Panc1 (cell line): ENCODE data around the gene FAM53B. TPM values are rescaled to one million over a fixed set of nuclear protein-coding genes. Genes with fewer than 3 reads are reported as not detected.

Experiments used
- ATAC-seq: fragments of 200-7000 bp; cut with Tn5 transposase; 2 replicates; pipeline ENCODE4 v1.9.1; 2020; ENCODE audit warnings: mild to moderate bottlenecking, moderate library complexity
- BruUV-seq: library from RNA; stranded (reverse); fragments of 400-500 nt; replicated peaks from 2 replicates; lab custom pipeline; 2021; lab: Mats Ljungman, UMichigan
- CTCF ChIA-PET: fragments of 300-600 bp; sonication (Branson Sonifier 250); formaldehyde crosslinking; loops from one replicate; lab custom pipeline; 2022; ENCODE audit warnings: antibody characterized with exemption; lab: Charles Lee
- POLR2A ChIA-PET: fragments of 300-600 bp; sonication (Branson Sonifier 250); formaldehyde crosslinking; loops from one replicate; lab custom pipeline; 2022; ENCODE audit warnings: antibody characterized with exemption; lab: Charles Lee
- DNase-seq: peaks from one replicate; pipeline ENCODE4 v3.0.0-alpha.2; 2010; ENCODE audit warnings: low read depth, low spot score
- H3K27ac ChIP-seq: 2 replicates; pipeline ENCODE4 v1.5.1; 2011; ENCODE audit warnings: mild to moderate bottlenecking, low read length, inconsistent platforms
- H3K27me3 ChIP-seq: fragments of 200-500 bp; sonication (Bioruptor generic); 2 replicates; pipeline ENCODE4 v1.6.0; 2014; ENCODE audit warnings: low read length, inconsistent platforms; ENCODE audit not compliant: control insufficient read depth, insufficient read depth
- H3K36me3 ChIP-seq: fragments of 200-500 bp; sonication (Bioruptor generic); 2 replicates; pipeline ENCODE4 v1.5.1; 2014; ENCODE audit warnings: inconsistent platforms, mild to moderate bottlenecking, low read length, moderate library complexity; ENCODE audit not compliant: control insufficient read depth, insufficient read depth
- H3K4me1 ChIP-seq: 2 replicates; pipeline ENCODE4 v1.5.1; 2011; ENCODE audit warnings: inconsistent platforms, mild to moderate bottlenecking, low read length, moderate library complexity; ENCODE audit not compliant: control insufficient read depth, insufficient read depth
- H3K4me3 ChIP-seq, 2 experiments: 2 replicates each; pipeline ENCODE4 v1.5.1; 2011 to 2012; ENCODE audit warnings: low read depth in 2 of 2, low read length in 2 of 2, mild to moderate bottlenecking in 2 of 2, inconsistent platforms in 1 of 2, moderate library complexity in 1 of 2
- H3K9me3 ChIP-seq: fragments of 200-500 bp; sonication (Bioruptor generic); 2 replicates; pipeline ENCODE4 v1.5.1; 2014; ENCODE audit warnings: low read depth, mild to moderate bottlenecking, inconsistent platforms, low read length, moderate library complexity; ENCODE audit not compliant: control insufficient read depth, insufficient read depth
- POLR2AphosphoS5 ChIP-seq: IDR thresholded peaks from 2 replicates; pipeline ENCODE4 v1.6.1; 2012; ENCODE audit warnings: mild to moderate bottlenecking, low read depth, low read length, moderate library complexity
- SIN3A ChIP-seq: IDR thresholded peaks from 2 replicates; pipeline ENCODE4 v1.6.1; 2012; ENCODE audit warnings: low read depth, mild to moderate bottlenecking, low read length, moderate library complexity, borderline replicate concordance; ENCODE audit not compliant: insufficient read depth
- TCF7L2 ChIP-seq: IDR thresholded peaks from 2 replicates; pipeline ENCODE4 v1.6.1; 2011; ENCODE audit warnings: mild to moderate bottlenecking, low read depth, low read length, inconsistent platforms
- in situ Hi-C: cut with HindIII; loops from 2 replicates; pipeline ENCODE4 v1.10.0; 2016; ENCODE audit warnings: low sequenced_read_pairs, low pct_unique_long_range_greater_than_20kb
- intact Hi-C: fragments of 100-400 bp; cut with micrococcal nuclease; formaldehyde crosslinking; loops from one replicate; pipeline ENCODE4 v1.10.0; 2022; ENCODE audit not compliant: unreplicated experiment
- total RNA-seq: library from RNA; stranded (reverse); gene quantifications from one replicate; pipeline ENCODE4 v1.2.1, GENCODE V29; 2021; ENCODE audit not compliant: unreplicated experiment
- TF ChIP-seq, protein P1 (sequence below): fragments of 450-650 bp; IDR thresholded peaks from 2 replicates; pipeline ENCODE4 v1.5.1; 2017; ENCODE audit warnings: mild to moderate bottlenecking
- TF ChIP-seq, protein P2 (sequence below), 2 experiments: IDR thresholded peaks; 2 replicates each; pipeline ENCODE4 v1.6.1; 2011 to 2012; ENCODE audit warnings: low read depth in 2 of 2, control low read depth in 1 of 2, low read length in 1 of 2, mild to moderate bottlenecking in 1 of 2, moderate library complexity in 1 of 2; ENCODE audit not compliant: insufficient read depth in 1 of 2

FAM53B gene
- total RNA-seq, 1 experiment from 2014 or later, result 42.5 TPM

DNA sequence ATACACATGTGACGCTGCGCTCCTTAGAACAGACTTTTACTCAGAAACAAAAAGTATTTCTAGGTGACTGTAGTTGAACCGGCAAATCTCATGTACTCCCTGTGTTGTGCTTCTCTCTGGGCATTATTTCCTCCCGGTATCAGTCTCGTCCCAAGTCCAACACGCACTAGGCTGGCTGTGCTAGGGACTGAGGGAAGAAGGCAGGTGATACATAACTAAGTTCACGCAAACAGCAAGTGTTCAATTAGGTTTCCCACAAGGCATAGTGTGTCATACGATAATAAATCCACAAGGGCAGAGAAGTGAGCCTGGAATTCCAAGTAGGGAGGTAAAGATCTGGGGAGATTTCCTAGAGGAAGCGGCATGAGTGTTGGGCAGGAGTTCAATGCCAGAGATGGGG is 20.4 kb downstream of the FAM53B start:
- ATAC-seq (no peak), DNase-seq (no peak)
- BruUV-seq, result no TSS peak
- peaks cover 30% of the 10 kb centered on the region for H3K4me1 ChIP-seq
- TF ChIP-seq, protein P1, sequence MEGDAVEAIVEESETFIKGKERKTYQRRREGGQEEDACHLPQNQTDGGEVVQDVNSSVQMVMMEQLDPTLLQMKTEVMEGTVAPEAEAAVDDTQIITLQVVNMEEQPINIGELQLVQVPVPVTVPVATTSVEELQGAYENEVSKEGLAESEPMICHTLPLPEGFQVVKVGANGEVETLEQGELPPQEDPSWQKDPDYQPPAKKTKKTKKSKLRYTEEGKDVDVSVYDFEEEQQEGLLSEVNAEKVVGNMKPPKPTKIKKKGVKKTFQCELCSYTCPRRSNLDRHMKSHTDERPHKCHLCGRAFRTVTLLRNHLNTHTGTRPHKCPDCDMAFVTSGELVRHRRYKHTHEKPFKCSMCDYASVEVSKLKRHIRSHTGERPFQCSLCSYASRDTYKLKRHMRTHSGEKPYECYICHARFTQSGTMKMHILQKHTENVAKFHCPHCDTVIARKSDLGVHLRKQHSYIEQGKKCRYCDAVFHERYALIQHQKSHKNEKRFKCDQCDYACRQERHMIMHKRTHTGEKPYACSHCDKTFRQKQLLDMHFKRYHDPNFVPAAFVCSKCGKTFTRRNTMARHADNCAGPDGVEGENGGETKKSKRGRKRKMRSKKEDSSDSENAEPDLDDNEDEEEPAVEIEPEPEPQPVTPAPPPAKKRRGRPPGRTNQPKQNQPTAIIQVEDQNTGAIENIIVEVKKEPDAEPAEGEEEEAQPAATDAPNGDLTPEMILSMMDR, result no peak
- TF ChIP-seq, protein P2, sequence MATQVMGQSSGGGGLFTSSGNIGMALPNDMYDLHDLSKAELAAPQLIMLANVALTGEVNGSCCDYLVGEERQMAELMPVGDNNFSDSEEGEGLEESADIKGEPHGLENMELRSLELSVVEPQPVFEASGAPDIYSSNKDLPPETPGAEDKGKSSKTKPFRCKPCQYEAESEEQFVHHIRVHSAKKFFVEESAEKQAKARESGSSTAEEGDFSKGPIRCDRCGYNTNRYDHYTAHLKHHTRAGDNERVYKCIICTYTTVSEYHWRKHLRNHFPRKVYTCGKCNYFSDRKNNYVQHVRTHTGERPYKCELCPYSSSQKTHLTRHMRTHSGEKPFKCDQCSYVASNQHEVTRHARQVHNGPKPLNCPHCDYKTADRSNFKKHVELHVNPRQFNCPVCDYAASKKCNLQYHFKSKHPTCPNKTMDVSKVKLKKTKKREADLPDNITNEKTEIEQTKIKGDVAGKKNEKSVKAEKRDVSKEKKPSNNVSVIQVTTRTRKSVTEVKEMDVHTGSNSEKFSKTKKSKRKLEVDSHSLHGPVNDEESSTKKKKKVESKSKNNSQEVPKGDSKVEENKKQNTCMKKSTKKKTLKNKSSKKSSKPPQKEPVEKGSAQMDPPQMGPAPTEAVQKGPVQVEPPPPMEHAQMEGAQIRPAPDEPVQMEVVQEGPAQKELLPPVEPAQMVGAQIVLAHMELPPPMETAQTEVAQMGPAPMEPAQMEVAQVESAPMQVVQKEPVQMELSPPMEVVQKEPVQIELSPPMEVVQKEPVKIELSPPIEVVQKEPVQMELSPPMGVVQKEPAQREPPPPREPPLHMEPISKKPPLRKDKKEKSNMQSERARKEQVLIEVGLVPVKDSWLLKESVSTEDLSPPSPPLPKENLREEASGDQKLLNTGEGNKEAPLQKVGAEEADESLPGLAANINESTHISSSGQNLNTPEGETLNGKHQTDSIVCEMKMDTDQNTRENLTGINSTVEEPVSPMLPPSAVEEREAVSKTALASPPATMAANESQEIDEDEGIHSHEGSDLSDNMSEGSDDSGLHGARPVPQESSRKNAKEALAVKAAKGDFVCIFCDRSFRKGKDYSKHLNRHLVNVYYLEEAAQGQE (IDR thresholded peaks at IDR 0.05; ENCODE audit: insufficient read depth in 1 of 2, low read depth in 2 of 2, low read length in 1 of 2), result no peak
- TF ChIP-seq SIN3A (no peak), POLR2AphosphoS5 (no peak), TCF7L2 (no peak)
- H3K4me3 ChIP-seq, result no peak overlapping the region
- ChIA-PET CTCF (no interaction called here), POLR2A (no interaction called here)
- no peaks in the 10 kb centered on the region for H3K27me3 ChIP-seq
- intact Hi-C loops (no loop called here), in situ Hi-C loops (no loop called here)
- H3K27ac ChIP-seq, result 0 out of 2 replicates have a peak overlapping the region, but pooled peaks have one; percentile 18
- no peaks in the 10 kb centered on the region for H3K36me3 ChIP-seq
- no peaks in the 10 kb centered on the region for H3K9me3 ChIP-seq

DNA sequence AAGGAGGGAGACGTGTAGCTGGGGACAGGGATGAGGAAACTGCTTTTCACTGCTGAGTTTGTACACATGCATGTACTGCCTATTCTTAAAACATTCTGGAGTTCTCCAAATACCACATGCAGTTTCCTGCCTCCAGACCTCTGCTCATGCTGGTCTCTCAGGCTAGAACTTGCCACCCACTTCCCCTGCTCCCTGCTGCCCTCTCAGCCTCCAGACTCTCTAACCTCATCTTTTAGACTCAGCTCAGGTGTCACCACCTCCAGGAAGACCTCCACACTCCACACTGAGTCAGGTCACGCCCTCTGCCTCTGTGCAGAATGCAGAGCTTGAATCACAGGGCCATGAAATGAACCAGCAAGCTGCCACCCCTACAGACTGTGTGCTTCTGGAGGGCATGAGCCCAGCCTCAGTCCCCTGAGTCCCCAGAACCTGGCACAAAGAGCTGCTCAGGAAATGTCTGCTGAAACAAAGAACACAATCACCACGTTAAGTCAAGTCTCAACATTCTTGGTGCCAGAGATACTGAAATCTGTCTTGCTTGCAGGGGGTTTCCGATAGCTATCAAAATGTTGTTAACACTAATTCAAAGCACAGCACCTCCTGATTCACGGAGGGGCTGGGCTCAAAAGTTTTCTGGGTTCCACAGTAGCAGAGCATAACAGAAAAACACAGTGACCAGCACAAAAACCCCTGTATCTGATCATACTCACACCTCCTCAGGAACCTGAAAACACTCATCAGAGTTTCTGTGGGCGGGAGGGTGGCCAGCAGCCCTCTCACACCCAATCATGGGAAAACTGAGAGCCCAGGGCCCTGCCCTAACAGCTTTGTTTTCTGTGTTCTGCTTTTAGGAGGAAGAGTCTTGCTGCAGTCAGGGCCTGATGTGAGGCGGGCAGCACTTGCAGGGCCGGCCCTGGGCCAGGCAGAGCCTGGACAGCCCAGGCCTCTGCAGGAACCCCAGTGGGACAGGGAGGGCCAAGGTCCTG is 21.1 kb downstream of the FAM53B start:
- POLR2A ChIA-PET, result interaction anchor here (0.6 kb wide), 1 partner anchor 14 kb away, joined by 9 read pairs; no protein-coding TSS in a partner anchor
- CTCF ChIA-PET, result no interaction called here
- no peaks in the 10 kb centered on the region for H3K9me3 ChIP-seq
- ATAC-seq (peak; percentile 43; the same call in 1 of the 2 replicates), DNase-seq (no peak)
- peak overlapping the region; percentile 18; the same call in 1 of the 2 replicates for H3K27ac ChIP-seq
- in situ Hi-C loops (no loop called here), intact Hi-C loops (no loop called here)
- no peaks in the 10 kb centered on the region for H3K36me3 ChIP-seq
- H3K27me3 ChIP-seq, result no peaks in the 10 kb centered on the region
- H3K4me3 ChIP-seq, result no peak overlapping the region
- BruUV-seq, result no TSS peak
- TF ChIP-seq SIN3A (no peak), POLR2AphosphoS5 (no peak), TCF7L2 (no peak)
- TF ChIP-seq, protein P2 (IDR thresholded peaks at IDR 0.05; ENCODE audit: insufficient read depth in 1 of 2, low read depth in 2 of 2, low read length in 1 of 2), result no peak
- TF ChIP-seq, protein P1, result no peak
- H3K4me1 ChIP-seq, result peaks cover 34% of the 10 kb centered on the region
